Adrenal gland (tissue), 5 donors: Measurements from ENCODE around the gene CNTN5.

ENCODE experiments used
- POLR2A ChIP-seq, 2 donors: fragments of 450-650 bp; IDR thresholded peaks; one replicate each; pipeline ENCODE4 v1.6.1; 2017; ENCODE audit warnings: antibody characterized with exemption in 2 of 2, mild to moderate bottlenecking in 2 of 2, moderate library complexity in 1 of 2
- TF ChIP-seq, protein P1 (sequence below), 6 experiments: fragments of 450-650 bp in 4 of 6; fragments of 200-600 bp in 2 of 6; sonication (generic) in 1 of 6; IDR thresholded peaks; 1 replicate in 5 of 6; 2 replicates in 1 of 6; pipeline versions ENCODE4 v1.5.1 to v1.8.0; 2016 to 2021; ENCODE audit warnings: antibody characterized with exemption in 6 of 6, mild to moderate bottlenecking in 2 of 6, moderate library complexity in 1 of 6
- donor health status: DM: no; HTN: no; CAD: no.

DNA sequence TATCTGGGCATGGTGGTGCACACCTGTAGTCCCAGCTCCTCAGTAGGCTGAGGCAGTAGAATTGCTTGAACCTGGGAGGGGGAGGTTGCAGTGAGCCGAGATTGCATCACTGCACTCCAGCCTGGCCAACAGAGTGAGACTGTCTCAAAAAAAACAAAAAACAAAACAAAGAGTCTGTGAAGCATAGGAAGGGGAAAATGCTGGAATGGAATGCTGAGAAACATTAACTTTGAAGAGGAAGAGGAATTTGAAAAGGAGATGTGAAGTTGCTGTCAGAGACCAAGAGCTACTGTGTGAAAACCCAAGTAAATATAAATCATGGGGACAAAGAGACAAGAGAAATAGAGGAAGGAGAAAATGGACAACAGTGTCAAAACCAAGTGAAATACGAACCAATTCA lies 1211.3 kb downstream of the CNTN5 start:
- TF ChIP-seq, protein P1, sequence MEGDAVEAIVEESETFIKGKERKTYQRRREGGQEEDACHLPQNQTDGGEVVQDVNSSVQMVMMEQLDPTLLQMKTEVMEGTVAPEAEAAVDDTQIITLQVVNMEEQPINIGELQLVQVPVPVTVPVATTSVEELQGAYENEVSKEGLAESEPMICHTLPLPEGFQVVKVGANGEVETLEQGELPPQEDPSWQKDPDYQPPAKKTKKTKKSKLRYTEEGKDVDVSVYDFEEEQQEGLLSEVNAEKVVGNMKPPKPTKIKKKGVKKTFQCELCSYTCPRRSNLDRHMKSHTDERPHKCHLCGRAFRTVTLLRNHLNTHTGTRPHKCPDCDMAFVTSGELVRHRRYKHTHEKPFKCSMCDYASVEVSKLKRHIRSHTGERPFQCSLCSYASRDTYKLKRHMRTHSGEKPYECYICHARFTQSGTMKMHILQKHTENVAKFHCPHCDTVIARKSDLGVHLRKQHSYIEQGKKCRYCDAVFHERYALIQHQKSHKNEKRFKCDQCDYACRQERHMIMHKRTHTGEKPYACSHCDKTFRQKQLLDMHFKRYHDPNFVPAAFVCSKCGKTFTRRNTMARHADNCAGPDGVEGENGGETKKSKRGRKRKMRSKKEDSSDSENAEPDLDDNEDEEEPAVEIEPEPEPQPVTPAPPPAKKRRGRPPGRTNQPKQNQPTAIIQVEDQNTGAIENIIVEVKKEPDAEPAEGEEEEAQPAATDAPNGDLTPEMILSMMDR (IDR thresholded peaks at IDR 0.05), result no peak
- no peak for TF ChIP-seq POLR2A (IDR thresholded peaks at IDR 0.05)
